HG02852 (cell line): ENCODE data around the gene BTG2.

Experiments used
- ATAC-seq: cut with Tn5 transposase; IDR thresholded peaks from one replicate; pipeline ENCODE4 v1.9.1; 2021; ENCODE audit warnings: mild to moderate bottlenecking, moderate library complexity; ENCODE audit not compliant: unreplicated experiment

BTG2 gene

GRCh38 chr1:203290261-203291089 is 14.8 kb upstream of the BTG2 start:
- ATAC-seq, result peak; percentile 46

- no peak for ATAC-seq
Measured at GRCh38 chr1:203291201-203292096, 13.9 kb upstream of the BTG2 start.

- no peak for ATAC-seq
Measured at GRCh38 chr1:203295796-203296195, 9.5 kb upstream of the BTG2 start.

GRCh38 chr1:203296460-203297073 is 8.8 kb upstream of the BTG2 start:
- no peak for ATAC-seq

GRCh38 chr1:203299169-203299568 is 6.2 kb upstream of the BTG2 start:
- no peak for ATAC-seq

GRCh38 chr1:203299719-203300429 is 5.4 kb upstream of the BTG2 start:
- peak; percentile 40 for ATAC-seq

GRCh38 chr1:203300441-203301330 is 4.6 kb upstream of the BTG2 start:
- ATAC-seq, result no peak

- no peak for ATAC-seq
Measured at GRCh38 chr1:203301331-203301668, 4.0 kb upstream of the BTG2 start.

- ATAC-seq, result no peak
Measured at GRCh38 chr1:203302456-203302855, 2.9 kb upstream of the BTG2 start.

- no peak for ATAC-seq
Measured at GRCh38 chr1:203302894-203303293, 2.4 kb upstream of the BTG2 start.

- ATAC-seq, result no peak
Measured at GRCh38 chr1:203304391-203304918, 864 bp upstream of the BTG2 start.

- peak; percentile 11 for ATAC-seq
Measured at GRCh38 chr1:203305809-203306088, 430 bp downstream of the BTG2 start.

GRCh38 chr1:203306089-203306964 is 1.0 kb downstream of the BTG2 start:
- ATAC-seq, result no peak

- no peak for ATAC-seq
Measured at GRCh38 chr1:203306965-203307541, 1.7 kb downstream of the BTG2 start.

- no peak for ATAC-seq
Measured at GRCh38 chr1:203307641-203308126, 2.4 kb downstream of the BTG2 start.

GRCh38 chr1:203308328-203308922 is 3.1 kb downstream of the BTG2 start:
- ATAC-seq, result no peak

GRCh38 chr1:203308923-203309331 is 3.6 kb downstream of the BTG2 start:
- no peak for ATAC-seq
